Activated CD4-positive, CD25-positive, alpha-beta regulatory T cell treated with anti-CD3 and anti-CD28 coated beads, Interleukin-2, amount 50 U/mL, for 72 hours (primary cell): ENCODE data around the gene MCCD1.
A peak's percentile ranks its signal among the peaks of the same experiment; 100 is the strongest.
"Not testable (repeated sequence)": the region's sequence is repeated elsewhere in the genome, so short reads cannot be mapped to it uniquely, and the experiment has no call there.

Experiments used
- DNase-seq: peaks from one replicate; pipeline ENCODE4 v3.0.0; 2021

Gene MCCD1, protein sequence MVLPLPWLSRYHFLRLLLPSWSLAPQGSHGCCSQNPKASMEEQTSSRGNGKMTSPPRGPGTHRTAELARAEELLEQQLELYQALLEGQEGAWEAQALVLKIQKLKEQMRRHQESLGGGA

DNA sequence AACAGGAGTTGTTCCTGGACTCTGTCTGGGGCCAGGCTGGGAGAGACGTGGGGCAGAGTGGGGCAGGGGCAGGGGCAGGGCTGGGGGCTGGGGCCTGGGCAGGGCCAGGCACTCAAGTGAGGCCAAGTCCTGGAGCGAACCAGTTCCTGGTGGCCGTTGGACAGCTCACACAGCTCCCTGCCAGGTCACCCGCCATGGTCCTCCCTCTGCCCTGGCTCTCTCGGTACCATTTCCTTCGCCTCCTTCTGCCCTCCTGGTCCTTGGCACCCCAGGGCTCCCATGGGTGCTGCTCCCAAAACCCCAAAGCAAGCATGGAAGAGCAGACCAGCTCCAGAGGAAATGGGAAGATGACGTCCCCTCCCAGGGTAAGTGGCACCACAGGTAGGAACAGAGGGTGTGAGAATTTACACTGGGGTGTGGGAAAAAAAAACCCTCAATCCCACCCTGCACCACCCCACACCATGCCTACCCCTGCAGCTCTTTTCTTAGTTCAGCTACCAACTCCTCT is at the start of gene MCCD1:
Gene MCCD1 (plus strand): TSS at position 142 of the 508 bp plus-strand sequence. CDS start 53 bp downstream, at position 195.
- DNase-seq = no peak

DNA sequence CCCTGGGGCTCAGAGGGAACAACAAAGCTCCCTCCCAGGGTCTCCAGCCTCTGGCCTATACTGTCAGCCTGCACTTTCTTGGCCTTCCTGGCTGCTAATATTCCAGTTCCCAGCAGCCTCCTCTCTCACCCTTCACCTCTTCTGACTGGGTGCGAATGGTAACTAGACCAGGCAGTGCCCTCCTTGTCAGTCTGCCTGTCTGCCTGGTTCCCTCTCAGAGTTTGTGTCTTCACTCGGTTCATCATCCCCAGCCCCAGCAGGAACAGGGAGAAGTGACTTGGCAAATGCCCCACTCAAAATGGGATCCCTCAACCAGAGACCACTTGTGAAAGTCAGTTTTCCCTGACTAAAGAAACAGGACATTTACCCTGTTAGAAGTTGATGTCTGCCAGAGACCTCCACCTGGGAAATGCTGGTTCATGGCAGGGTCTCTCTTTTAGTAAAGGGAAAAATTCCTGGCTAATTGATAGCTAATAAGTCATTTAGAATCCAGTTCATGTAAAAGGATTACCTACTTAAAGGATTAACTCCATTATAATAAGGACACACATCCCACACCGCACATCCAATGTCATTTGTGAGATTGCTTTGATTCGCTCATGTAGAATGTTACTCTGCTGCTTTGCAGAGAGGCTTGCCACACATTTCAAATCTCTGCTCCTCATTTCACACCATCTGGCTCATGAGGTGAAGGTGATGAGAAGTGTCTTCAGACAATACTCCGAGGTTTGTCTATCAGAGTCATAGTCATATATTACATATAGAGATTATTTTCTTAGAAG is 49.4 kb upstream of the MCCD1 start:
- no peak for DNase-seq

DNA sequence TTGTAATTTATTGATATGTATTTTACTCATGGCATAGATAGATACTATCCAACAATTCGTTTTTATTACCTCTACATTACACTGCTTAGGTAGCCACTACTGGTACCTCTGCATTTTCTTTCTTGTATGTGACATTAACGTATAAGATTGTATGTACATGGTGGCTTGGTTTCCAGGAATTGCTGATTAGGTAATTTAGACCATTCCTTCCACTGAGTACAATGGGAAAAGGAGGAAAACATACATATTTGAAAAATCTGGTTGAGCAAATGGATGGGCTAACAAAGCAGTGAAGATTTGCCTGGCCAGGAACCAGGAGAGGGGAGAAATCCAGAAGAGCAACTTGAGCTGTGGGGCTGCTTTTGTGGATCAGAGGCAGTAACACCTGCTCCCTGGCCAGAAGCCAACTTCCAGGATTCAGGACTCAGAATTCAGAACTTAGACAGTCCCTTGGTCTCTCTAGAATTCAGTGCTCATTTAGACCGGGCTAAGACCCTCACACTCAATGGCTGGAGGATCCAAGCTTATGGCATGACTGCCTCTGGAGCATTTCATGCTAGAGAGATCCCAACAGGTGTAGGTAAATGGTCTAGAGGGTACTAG is 48.7 kb upstream of the MCCD1 start:
- no peak for DNase-seq

DNA sequence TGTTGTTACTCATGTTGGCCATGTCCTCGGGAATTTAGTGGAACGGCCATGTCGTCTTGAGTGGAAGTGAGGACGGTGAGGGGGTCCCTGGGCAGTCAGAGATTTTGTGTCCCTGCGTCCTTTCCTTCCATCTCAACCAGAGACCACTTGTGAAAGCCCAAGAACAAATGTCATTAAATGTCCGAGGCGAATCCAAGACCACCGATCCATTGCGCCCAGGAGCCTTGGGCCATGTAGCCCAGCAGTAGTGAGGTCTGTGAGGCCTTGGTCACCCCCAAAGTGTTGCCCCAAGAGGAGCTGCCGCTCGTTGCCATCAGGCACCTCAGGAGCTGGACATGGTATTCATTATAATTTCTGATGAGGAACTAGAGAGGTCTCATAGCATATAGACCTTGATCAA is 48.2 kb upstream of the MCCD1 start:
- DNase-seq = no peak

DNA sequence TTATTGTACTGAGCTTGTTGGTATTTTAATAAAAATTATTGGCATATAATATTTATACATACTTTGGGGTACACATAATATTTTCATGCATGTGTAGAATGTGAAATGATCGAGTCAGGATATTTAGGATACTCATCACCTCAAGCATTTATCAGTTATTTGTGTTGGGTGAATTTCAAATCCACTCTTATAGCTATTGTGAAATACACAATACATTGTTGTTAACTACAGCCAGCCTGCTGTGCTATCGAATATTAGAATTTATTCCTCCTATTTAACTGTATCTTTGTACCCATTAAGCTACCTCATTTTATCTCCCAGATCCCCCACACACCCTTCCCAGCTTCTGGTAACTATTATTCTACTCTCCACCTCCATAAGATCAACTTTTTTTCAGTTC is 45.4 kb upstream of the MCCD1 start:
- DNase-seq = no peak

DNA sequence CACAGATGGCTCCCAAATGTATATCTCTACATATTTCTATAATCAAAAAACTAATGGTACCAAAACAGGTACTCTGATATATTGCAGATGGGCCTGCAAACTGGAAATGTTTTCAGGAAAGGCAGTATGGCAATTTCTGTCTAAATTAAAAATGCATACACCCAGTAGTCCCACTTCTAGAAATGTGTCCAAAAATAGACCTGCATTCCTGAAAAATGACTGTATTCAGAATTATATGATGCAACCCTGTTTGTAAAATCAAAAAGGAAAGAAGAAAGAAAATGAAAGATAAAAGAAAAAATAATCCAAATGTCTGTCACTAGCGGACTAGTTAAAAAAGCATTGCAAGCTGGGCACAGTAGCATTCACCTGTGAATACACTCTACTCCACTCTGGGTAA is 43.7 kb upstream of the MCCD1 start:
- DNase-seq = no peak

DNA sequence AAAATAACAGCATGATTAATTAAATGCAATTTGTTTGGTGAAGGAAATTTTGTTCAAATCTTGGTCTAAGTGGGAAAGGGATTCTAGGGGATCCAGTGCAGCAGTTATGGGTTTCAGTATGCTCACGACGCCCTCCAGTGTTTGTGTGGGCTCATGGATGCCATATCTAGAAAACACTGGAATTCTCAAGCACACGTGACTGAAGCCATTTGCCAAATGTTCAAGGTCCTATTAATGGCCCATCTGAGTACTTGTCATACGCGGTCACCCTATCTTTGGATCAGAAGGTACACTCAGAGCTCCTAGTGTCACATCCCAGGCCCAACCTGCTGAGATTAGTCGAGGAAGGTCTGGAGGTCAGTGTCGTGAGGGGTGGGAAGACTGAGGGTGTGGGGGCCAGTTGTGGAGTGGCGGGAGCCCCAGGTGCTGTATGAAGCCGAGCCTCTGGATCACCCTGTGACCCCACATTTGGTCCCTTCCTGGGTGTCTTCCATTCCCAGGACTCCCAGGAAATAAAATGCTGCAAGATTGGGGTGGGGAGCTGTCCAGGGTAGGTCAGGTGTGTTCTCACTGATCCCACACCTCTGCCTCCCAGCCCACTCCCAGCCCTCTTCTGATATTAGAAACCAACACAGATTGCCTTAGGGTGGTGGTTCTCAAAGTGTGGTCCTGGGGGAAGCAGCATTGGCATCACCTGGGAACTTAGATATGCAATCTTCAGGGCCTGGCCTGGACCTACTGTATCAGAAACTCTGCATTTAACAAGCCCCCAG is 42.5 kb upstream of the MCCD1 start:
- not testable (repeated sequence) for DNase-seq

DNA sequence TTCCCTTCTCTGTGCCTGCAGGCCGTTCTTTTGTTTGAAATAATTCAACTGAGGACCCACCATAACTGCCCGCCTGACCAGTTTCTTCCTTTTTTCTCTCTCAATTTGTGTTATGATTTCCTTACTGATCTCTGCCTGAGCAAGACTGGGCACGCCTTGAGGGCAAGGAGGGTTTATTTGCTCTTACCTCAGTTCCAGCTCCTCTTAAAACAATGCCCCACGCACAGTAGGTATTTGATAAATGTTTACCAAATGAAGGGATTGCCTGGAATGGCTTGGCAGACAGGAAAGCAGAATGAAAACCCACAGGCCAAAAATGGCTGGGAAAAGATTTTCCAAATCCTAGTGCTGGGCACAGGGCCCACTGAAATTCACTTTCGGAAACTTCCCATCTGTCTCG is 41.1 kb upstream of the MCCD1 start:
- DNase-seq = not testable (repeated sequence)

DNA sequence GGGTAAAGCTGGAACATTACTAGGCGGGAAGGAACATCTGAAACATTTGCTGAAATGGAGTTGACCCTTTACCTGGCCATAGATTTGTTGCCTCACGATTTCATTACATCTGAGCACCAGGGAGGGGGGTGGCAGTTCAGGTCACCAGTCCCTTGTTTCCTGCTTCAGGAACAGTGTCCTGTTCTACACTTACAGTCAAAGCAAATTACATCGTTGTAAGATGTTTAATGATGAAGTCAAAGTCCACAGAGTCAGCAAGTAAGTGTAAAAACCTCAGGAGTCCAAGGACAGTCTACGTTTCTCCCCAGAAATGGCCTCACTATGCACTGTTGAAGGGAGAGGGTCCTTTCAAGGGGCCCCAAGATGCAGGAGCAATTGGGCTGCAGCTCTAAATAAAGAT is 39.7 kb upstream of the MCCD1 start:
- no peak for DNase-seq

DNA sequence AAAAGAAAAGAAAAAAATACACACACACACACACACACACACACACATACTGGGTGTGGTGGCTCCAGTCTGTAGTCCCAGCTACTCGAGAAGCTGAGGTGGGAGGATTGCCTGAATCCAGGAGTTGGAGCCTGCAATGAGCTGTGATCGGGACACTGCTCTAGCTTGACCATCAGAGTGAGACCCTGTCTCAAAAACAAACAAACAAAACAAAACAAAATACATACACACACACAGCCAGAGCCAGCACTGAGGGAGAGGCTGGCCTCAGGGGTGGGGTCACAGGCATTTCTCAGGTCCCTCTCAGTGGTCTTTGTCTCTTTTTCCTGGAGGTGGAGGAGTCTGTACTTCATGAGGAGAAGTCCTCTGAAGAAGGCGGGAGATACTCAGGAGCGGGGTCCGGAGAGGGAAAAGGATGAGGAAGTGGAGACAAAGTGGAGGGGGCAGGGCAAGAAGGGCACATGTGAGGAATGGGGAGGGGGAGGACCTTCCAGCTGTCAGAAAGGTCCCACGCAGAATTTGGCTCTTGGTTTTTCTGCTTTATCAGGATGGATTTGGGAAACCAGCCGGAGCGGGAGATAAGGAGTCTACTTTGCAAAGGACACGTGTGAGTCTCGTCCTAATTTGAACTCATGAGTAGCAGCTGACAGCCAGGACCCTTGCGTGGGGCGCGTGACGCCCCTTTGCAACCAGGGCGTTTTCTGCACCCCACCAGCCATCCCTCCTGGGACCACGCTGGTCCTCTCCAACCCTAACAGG is 38.5 kb upstream of the MCCD1 start:
- no peak for DNase-seq

DNA sequence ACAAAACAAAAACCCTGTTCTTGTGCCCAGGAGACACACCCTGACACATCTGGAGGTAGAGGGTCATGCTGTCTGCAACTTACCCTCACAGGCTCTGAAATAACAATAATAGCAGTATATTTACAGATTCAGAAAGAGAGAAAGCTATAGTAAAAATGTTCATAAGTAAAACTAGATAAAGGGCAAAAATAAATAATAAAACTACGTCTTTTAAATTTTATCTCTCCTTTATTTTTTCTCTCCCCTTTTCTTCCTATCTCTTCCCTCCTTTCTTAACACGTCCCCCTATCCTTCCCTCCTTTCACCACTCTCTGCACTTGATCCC is 35.2 kb upstream of the MCCD1 start:
- DNase-seq = not testable (repeated sequence)

DNA sequence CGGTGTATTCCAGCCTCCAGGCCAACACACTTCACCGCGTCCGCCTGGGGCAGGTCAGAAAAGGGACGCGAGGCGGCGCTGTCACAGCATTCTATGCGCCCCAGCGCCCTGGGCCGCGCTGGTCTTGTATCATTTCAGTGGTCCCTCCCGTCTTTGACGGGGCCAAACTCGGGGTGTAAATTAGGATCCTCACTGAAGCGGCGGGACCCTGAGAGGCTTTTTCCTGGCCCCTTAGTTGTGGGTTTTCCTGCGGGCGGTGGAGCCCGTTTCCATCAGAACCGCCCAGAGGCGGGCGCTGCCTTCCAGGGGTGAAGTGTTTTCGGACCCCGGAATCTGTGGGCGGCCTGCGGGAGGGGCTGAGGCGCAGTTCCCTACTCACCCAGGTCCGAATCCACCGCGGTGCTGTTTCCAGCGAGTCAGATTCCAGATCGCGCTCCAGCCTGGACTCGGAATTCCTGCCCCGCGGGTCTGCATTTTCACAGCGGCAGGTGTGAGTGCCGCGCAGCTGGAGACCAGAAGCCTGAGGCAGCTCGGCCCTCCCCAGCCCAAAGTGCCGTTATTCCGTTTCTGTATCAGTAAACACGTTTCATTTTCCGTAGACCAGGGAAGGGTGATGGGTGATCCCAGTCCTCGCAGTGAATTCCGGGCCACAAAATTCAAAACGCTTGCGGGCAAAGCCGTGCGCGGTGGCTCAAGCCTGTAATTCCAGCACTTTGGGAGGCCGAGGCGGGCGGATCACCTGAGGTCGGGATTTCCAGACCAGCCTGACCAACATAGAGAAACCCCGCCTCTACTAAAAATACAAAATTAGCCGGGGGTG is 34.7 kb upstream of the MCCD1 start:
- peak; percentile 82 for DNase-seq

DNA sequence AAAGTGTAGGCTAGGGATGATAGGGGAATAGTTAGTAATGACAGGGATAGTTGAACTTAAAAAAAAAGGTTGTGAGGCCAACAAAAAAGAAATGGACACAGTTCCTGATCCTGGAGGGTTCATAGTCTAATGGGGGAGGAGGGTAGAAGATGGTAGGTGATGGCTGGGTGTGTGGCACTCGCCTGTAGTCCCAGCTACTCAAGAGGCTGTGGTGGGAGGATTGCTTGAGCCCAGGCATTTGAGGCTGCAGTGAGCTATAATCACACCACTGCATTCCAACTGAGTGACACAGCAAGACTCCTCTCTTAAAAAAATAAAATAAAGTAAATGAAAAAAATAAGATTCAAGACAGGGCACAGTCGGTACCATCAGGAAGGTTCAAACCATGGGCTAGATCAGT is 33.2 kb upstream of the MCCD1 start:
- DNase-seq = no peak

DNA sequence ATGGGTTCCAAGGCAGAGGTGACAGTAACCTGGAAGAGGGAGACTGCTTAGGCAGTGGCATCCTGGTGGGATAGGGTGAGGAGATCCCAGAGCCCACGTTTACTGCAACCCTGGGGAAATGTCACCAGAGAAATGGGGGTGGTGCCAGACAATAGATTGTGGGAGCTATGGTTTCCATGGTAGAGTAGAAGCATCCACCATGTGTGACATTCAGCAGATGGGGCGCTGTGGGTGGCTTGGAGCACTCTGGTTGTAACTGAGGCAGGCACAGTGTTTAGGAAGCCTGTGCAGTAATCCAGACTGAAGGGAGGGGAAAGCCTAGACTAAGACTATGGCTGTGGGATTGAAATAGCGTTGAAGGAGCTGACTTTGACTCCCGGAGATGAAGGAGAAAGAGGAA is 31.9 kb upstream of the MCCD1 start:
- DNase-seq = not testable (repeated sequence)

DNA sequence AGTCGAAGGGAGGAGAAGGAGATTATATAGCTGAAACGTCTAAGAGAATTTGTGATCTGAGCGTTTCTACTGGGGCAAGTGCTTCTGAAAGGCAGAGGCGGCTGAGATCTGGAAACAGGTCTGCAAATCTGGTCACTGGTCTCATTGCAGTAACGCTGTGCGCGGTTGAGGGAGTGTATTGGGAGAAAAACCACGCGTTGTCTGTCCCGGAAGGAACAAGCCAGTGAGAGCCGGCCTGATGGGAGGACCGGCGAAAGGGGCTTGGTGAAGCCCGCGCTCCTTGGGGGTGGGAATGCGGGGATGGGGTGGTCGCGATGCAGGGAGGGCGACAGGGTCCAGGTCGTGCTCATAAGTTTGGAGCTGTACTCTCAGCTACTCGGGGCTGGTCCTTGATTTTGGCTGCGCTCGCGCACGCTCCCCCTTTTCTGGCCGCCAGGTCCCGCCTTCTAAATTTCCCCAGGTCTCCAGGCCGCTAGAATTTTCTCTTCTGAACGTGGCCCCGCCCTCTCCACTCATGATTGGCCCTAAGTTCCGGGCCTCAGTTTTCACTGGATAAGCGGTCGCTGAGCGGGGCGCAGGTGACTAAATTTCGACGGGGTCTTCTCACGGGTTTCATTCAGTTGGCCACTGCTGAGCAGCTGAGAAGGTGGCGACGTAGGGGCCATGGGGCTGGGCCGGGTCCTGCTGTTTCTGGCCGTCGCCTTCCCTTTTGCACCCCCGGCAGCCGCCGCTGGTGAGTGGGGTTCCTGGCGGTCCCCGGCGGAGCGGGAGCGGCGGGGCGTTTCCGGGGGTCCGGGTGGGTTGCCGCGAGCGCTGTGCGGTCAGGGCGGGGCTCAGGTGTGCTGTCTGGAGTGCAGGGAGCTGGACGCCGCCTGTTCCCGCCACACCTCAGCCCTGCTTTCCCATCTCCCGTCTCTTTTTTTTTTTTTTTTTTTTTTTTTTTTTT is 31.0 kb upstream of the MCCD1 start, which contains the start of gene MICB:
Gene MICB (plus strand): TSS at position 615 of the 946 bp plus-strand sequence. CDS start 49 bp downstream, at position 664.
- DNase-seq = peak; percentile 73

DNA sequence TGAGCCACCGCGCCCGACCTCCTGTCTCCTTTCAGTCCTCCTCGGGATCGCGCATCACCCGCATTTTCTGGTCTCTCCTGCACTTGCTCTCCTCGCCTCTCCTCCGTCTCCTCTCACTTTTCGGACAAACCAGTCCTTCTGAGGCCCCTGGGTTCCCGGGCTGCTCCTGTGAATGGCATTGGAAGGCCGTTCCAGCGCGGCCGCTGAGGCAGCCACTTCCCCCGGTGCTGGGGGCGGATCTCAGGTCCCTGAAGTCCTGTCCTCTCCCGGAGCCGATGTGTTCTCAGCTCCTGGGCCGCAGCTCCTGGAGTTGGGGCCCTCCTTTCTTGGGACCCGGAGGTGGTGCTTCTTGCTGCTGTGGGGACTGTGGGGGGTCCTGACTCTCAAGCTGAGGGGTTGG is 30.0 kb upstream of the MCCD1 start:
- no peak for DNase-seq

DNA sequence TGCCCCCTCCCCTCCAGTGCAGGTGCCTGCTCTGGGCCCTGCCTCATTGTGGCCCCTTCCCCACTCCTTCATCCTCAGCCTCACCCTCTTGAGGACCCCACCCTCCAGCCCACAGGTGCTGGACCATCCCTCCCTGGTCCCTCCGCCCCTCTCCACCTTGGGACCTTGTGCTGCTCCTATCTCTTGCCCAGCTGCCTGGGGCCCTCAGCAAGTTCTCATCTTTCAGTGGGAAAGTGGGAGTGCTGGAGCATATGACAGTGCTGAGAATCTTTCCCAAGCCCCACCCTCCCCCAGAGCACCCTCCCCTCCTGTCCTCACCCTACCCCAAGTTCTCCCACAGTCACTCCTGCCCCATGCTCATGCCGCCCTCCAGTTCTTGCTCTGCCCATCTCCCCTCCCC is 29.1 kb upstream of the MCCD1 start:
- DNase-seq = not testable (repeated sequence)

DNA sequence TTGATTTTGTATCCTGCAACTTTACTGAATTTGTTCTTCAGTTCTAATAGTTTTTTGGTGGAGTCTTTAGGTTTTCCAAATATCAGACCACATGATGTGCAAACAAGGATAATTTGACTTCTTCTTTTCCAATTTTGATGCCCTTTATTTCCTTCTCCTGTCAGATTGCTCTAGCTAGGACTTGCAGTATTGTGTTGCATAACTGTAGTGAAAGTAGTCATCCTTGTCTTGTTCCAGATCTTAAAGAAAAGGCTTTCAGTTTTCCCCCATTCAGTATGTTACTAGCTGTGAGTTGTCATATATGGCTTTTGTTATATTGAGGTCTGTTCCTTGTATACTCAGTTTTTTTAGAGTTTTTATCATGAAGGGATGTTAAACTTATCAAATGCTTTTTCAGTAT is 26.2 kb upstream of the MCCD1 start:
- DNase-seq = no peak

DNA sequence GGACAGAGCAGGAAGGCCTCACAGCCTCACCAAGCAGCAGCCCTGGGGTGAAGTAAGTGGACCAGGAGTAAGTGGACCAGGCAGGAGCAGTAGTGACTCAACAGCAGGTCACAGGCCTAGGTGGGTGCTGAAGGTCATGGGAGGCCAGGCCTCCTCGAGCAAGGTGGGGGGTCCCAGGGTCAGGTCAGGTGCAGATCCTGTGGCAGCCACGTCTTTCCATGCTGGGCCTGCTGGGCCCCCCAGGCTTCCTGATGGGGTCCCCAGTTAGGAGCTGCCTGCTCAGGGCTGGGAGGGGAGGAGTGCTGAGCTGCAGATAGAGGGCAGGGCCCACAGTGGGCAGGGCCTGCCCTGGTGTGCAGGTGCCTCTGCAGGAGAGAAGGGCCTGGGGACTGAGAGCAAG is 19.7 kb upstream of the MCCD1 start:
- DNase-seq = peak; percentile 12

DNA sequence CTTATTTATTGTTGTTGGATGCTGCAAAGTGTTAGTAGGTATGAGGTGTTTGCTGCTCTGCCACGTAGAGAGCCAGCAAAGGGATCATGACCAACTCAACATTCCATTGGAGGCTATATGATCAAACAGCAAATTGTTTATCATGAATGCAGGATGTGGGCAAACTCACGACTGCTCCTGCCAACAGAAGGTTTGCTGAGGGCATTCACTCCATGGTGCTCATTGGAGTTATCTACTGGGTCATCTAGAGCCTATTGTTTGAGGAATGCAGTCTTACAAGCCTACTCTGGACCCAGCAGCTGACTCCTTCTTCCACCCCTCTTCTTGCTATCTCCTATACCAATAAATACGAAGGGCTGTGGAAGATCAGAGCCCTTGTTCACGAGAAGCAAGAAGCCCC is 18.8 kb upstream of the MCCD1 start:
- peak; percentile 8 for DNase-seq
